Calu3 (cell line): ENCODE data around the gene HAND2. TPM values are rescaled to one million over a fixed set of nuclear protein-coding genes. Genes with fewer than 3 reads are reported as not detected.

Experiments used
- BruUV-seq: library from RNA; stranded (reverse); fragments of 400-500 nt; replicated peaks from 2 replicates; lab custom pipeline; 2021; lab: Mats Ljungman, UMichigan
- CTCF ChIA-PET: fragments of 300-600 bp; sonication (Branson Sonifier 250); formaldehyde crosslinking; loops from one replicate; lab custom pipeline; 2022; ENCODE audit warnings: antibody characterized with exemption; lab: Charles Lee
- DNase-seq: peaks from one replicate; pipeline ENCODE4 v3.0.0; 2022
- H3K27ac Mint-ChIP-seq: one replicate; pipeline ENCODE4 v1.8.0; 2022; ENCODE audit warnings: mixed read lengths; ENCODE audit not compliant: unreplicated experiment
- H3K27me3 Mint-ChIP-seq: one replicate; pipeline ENCODE4 v1.8.0; 2022; ENCODE audit warnings: mixed read lengths; ENCODE audit not compliant: unreplicated experiment
- H3K36me3 Mint-ChIP-seq: one replicate; pipeline ENCODE4 v1.8.0; 2022; ENCODE audit warnings: mild to moderate bottlenecking, moderate library complexity, mixed read lengths; ENCODE audit not compliant: insufficient read depth, unreplicated experiment
- H3K4me1 Mint-ChIP-seq: one replicate; pipeline ENCODE4 v1.8.0; 2022; ENCODE audit warnings: mild to moderate bottlenecking, low read depth, mixed read lengths; ENCODE audit not compliant: unreplicated experiment
- H3K4me3 Mint-ChIP-seq: one replicate; pipeline ENCODE4 v1.8.0; 2022; ENCODE audit warnings: mild to moderate bottlenecking, low read depth, moderate library complexity, mixed read lengths; ENCODE audit not compliant: unreplicated experiment
- H3K9me3 Mint-ChIP-seq: one replicate; pipeline ENCODE4 v1.8.0; 2022; ENCODE audit warnings: low read depth, mixed read lengths; ENCODE audit not compliant: unreplicated experiment
- intact Hi-C: fragments of 100-400 bp; cut with micrococcal nuclease; formaldehyde crosslinking; loops from one replicate; pipeline ENCODE4 v1.10.0; 2022; ENCODE audit not compliant: unreplicated experiment
- total RNA-seq: library from RNA; stranded (reverse); gene quantifications from 2 replicates; pipeline ENCODE4 v1.2.3, GENCODE V29; 2022
- TF ChIP-seq, protein P1 (sequence below): fragments of 200-600 bp; IDR thresholded peaks from one replicate; pipeline ENCODE4 v1.8.0; 2022; ENCODE audit warnings: antibody characterized with exemption; ENCODE audit not compliant: unreplicated experiment

Gene HAND2
- total RNA-seq, 1 experiment from 2014 or later, result 0.45 TPM

DNA sequence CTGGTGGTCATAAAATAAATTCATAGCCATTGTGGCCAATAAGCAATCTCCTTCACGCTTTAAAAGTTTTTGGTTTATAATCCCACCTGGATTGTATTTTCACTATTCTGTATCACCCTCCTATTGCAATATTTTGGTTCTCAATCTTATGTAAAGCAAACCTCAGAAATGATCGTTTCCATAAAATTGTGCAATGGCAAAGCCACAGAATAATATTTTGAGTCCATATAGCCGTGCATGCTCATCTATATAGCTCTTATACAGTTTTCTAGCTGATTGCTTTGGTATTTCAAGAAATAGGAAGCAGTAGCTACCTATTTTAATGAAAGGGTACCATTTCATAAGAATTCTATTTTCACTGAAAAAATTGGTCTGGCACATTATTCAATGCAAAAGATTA, 10.0 kb upstream of the HAND2 start:
- intact Hi-C loops, result no loop called here
- no peaks in the 10 kb centered on the region for H3K9me3 Mint-ChIP-seq
- H3K4me1 Mint-ChIP-seq, result no peaks in the 10 kb centered on the region
- BruUV-seq, result no TSS peak
- H3K27me3 Mint-ChIP-seq, result peaks cover 13% of the 10 kb centered on the region
- CTCF ChIA-PET, result no interaction called here
- no peak overlapping the region for H3K4me3 Mint-ChIP-seq
- DNase-seq, result no peak
- TF ChIP-seq, protein P1, sequence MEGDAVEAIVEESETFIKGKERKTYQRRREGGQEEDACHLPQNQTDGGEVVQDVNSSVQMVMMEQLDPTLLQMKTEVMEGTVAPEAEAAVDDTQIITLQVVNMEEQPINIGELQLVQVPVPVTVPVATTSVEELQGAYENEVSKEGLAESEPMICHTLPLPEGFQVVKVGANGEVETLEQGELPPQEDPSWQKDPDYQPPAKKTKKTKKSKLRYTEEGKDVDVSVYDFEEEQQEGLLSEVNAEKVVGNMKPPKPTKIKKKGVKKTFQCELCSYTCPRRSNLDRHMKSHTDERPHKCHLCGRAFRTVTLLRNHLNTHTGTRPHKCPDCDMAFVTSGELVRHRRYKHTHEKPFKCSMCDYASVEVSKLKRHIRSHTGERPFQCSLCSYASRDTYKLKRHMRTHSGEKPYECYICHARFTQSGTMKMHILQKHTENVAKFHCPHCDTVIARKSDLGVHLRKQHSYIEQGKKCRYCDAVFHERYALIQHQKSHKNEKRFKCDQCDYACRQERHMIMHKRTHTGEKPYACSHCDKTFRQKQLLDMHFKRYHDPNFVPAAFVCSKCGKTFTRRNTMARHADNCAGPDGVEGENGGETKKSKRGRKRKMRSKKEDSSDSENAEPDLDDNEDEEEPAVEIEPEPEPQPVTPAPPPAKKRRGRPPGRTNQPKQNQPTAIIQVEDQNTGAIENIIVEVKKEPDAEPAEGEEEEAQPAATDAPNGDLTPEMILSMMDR, result no peak
- no peaks in the 10 kb centered on the region for H3K36me3 Mint-ChIP-seq
- H3K27ac Mint-ChIP-seq, result no peak overlapping the region

GRCh38 chr4:173538909-173539445, 8.9 kb upstream of the HAND2 start:
- H3K27me3 Mint-ChIP-seq, result peaks cover 13% of the 10 kb centered on the region
- H3K4me3 Mint-ChIP-seq, result peak overlapping the region; percentile 65
- no TSS peak for BruUV-seq
- no peak for DNase-seq
- TF ChIP-seq, protein P1, result no peak
- H3K27ac Mint-ChIP-seq, result no peak overlapping the region
- intact Hi-C loops, result no loop called here
- CTCF ChIA-PET, result no interaction called here
- no peaks in the 10 kb centered on the region for H3K9me3 Mint-ChIP-seq
- no peaks in the 10 kb centered on the region for H3K4me1 Mint-ChIP-seq
- no peaks in the 10 kb centered on the region for H3K36me3 Mint-ChIP-seq

GRCh38 chr4:173538148-173538908, 8.3 kb upstream of the HAND2 start:
- no TSS peak for BruUV-seq
- intact Hi-C loops, result no loop called here
- no peak for DNase-seq
- TF ChIP-seq, protein P1, result no peak
- peaks cover 13% of the 10 kb centered on the region for H3K27me3 Mint-ChIP-seq
- H3K36me3 Mint-ChIP-seq, result no peaks in the 10 kb centered on the region
- no peaks in the 10 kb centered on the region for H3K9me3 Mint-ChIP-seq
- CTCF ChIA-PET, result no interaction called here
- no peaks in the 10 kb centered on the region for H3K4me1 Mint-ChIP-seq
- no peak overlapping the region for H3K27ac Mint-ChIP-seq
- peak overlapping the region; percentile 65 for H3K4me3 Mint-ChIP-seq

DNA sequence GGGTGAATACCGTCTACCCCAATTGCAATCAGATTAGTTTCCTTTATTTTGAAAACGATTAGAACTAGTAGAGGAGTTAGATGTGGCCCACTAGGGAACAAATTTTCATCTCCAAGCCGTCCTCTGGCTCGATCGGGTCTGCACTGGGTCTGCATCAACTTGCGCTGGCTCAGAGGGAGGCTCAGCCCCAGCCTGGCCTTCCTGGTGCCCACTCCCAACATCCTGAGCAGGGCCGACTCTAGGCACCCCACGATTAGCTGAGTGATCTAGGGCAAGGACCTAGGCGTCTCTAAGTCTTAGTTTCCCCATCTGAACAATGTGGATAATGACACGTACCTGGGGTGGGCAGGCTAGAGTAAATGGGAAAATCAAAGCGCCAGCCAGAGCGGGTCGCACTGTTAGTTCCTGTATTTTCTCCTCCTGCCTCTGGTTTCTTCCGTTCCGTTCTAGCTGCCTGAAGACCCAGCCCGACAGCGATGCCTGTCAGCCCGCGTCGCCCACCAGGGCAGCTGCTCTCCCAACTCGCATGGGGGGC, 7.7 kb upstream of the HAND2 start:
- CTCF ChIA-PET, result no interaction called here
- TF ChIP-seq, protein P1, result no peak
- Mint-ChIP-seq H3K4me1 (no peaks in the 10 kb centered on the region), H3K27me3 (peaks cover 13% of the 10 kb centered on the region), H3K36me3 (no peaks in the 10 kb centered on the region), H3K27ac (no peak overlapping the region), H3K9me3 (no peaks in the 10 kb centered on the region), H3K4me3 (no peak overlapping the region)
- BruUV-seq, result no TSS peak
- no peak for DNase-seq
- intact Hi-C loops, result no loop called here
